SIG-M5 treated with dmso at 0.1 percent for 504 hours (cell line): ENCODE measurements around the gene CCNB2.
A peak's percentile ranks its signal among the peaks of the same experiment; 100 is the strongest.
"Not testable (repeated sequence)": the region's sequence is repeated elsewhere in the genome, so short reads cannot be mapped to it uniquely, and the experiment has no call there.

Source experiments
- DNase-seq: peaks from one replicate; lab custom pipeline; 2025; ENCODE audit not compliant: unreplicated experiment; lab: John Stamatoyannopoulos, UW

The CCNB2 gene

GRCh38 chr15:59104912-59105732 lies at the start of gene CCNB2:
Gene CCNB2 (plus strand): TSS chr15:59105146. CDS start chr15:59105269, 123 bp downstream.
- DNase-seq: peak; percentile 96

- no peak for DNase-seq
Observed at GRCh38 chr15:59059076-59059597, 45.8 kb upstream of the CCNB2 start.

GRCh38 chr15:59060348-59060747 lies 44.6 kb upstream of the CCNB2 start:
- no peak for DNase-seq

- peak; percentile 73 for DNase-seq
Observed at GRCh38 chr15:59063042-59063441, 41.9 kb upstream of the CCNB2 start.

GRCh38 chr15:59069430-59069829 lies 35.5 kb upstream of the CCNB2 start:
- no peak for DNase-seq

GRCh38 chr15:59074607-59075006 lies 30.3 kb upstream of the CCNB2 start:
- no peak for DNase-seq

GRCh38 chr15:59087731-59088130 lies 17.2 kb upstream of the CCNB2 start:
- DNase-seq: no peak

- no peak for DNase-seq
Observed at GRCh38 chr15:59094077-59094476, 10.9 kb upstream of the CCNB2 start.

- DNase-seq: no peak
Observed at GRCh38 chr15:59096429-59096828, 8.5 kb upstream of the CCNB2 start.

- no peak for DNase-seq
Observed at GRCh38 chr15:59099162-59099685, 5.7 kb upstream of the CCNB2 start.

- no peak for DNase-seq
Observed at GRCh38 chr15:59104602-59104911, 389 bp upstream of the CCNB2 start.

- DNase-seq: no peak
Observed at GRCh38 chr15:59105854-59106253, 908 bp downstream of the CCNB2 start.

GRCh38 chr15:59111251-59111650 lies 6.3 kb downstream of the CCNB2 start:
- DNase-seq: no peak

- DNase-seq: no peak
Observed at GRCh38 chr15:59115047-59115446, 10.1 kb downstream of the CCNB2 start.

GRCh38 chr15:59116141-59116540 lies 11.2 kb downstream of the CCNB2 start:
- DNase-seq: no peak

GRCh38 chr15:59116771-59117170 lies 11.8 kb downstream of the CCNB2 start:
- no peak for DNase-seq

GRCh38 chr15:59119625-59120024 lies 14.7 kb downstream of the CCNB2 start:
- DNase-seq: no peak

- no peak for DNase-seq
Observed at GRCh38 chr15:59120937-59121336, 16.0 kb downstream of the CCNB2 start.

GRCh38 chr15:59124261-59124660 lies 19.3 kb downstream of the CCNB2 start:
- no peak for DNase-seq

- DNase-seq: not testable (repeated sequence)
Observed at GRCh38 chr15:59125683-59126082, 20.7 kb downstream of the CCNB2 start.

GRCh38 chr15:59127255-59127654 lies 22.3 kb downstream of the CCNB2 start:
- DNase-seq: not testable (repeated sequence)

- DNase-seq: no peak
Observed at GRCh38 chr15:59131456-59131855, 26.5 kb downstream of the CCNB2 start.
